K562 (cell line): Measurements from ENCODE around the gene OLFM3. TPM values are rescaled to one million over a fixed set of nuclear protein-coding genes. Genes with fewer than 3 reads are reported as not detected.

Source experiments
- ATAC-seq: fragments of 200-7000 bp; cut with Tn5 transposase; 3 replicates; pipeline ENCODE4 v1.9.1; 2020; ENCODE audit warnings: moderate library complexity
- BruUV-seq: library from RNA; stranded (reverse); fragments of 400-500 nt; replicated peaks from 2 replicates; lab custom pipeline; 2021; lab: Mats Ljungman, UMichigan
- CTCF ChIA-PET: fragments of 300-600 bp; formaldehyde crosslinking; extraction: SDS; loops from one replicate; lab custom pipeline; 2021; ENCODE audit warnings: low intra/inter-chr PET ratio; lab: Yijun Ruan, JAX
- POLR2A ChIA-PET: fragments of 300-600, 350-650 bp; sonication (Branson Sonifier 250); formaldehyde crosslinking; extraction: SDS; loops from one replicate; lab custom pipeline; 2021; ENCODE audit warnings: antibody characterized with exemption, inconsistent platforms; lab: Yijun Ruan, JAX
- DNase-seq, 4 experiments: peaks; one replicate each; pipeline versions ENCODE4 v3.0.0 to v3.0.0-alpha.2; 2011 to 2018; ENCODE audit warnings: low spot score in 3 of 4, mixed read lengths in 3 of 4; ENCODE audit errors: extremely low read depth in 1 of 4
- FAIRE-seq: peaks from 2 replicates; lab custom pipeline; 2011; peaks lifted over from hg19 to GRCh38; lab: Jason Lieb, UNC
- H2AFZ ChIP-seq: 2 replicates; pipeline ENCODE4 v1.6.0; 2011; ENCODE audit warnings: low read depth, low read length, control low read depth, inconsistent platforms
- H3K27ac ChIP-seq: fragments of 200-600 bp; 3 replicates; pipeline ENCODE4 v1.8.0; 2011; ENCODE audit warnings: low read depth, mild to moderate bottlenecking, control low read depth, inconsistent platforms, low read length, moderate library complexity, mixed read lengths; ENCODE audit errors: extremely low read depth
- H3K27me3 ChIP-seq, 2 experiments: fragments of 300-600 bp in 1 of 2; 2 replicates in 1 of 2; 3 replicates in 1 of 2; pipeline versions ENCODE4 v1.6.0 to v1.8.0; 2011; ENCODE audit warnings: inconsistent platforms in 2 of 2, low read length in 2 of 2, mild to moderate bottlenecking in 1 of 2, mixed read lengths in 1 of 2, moderate library complexity in 1 of 2; ENCODE audit not compliant: control insufficient read depth in 2 of 2, insufficient read depth in 2 of 2
- H3K36me3 ChIP-seq: fragments of 300-600 bp; 3 replicates; pipeline ENCODE4 v1.8.0; 2011; ENCODE audit warnings: mild to moderate bottlenecking, low read length, inconsistent platforms; ENCODE audit not compliant: control insufficient read depth, insufficient read depth
- H3K4me1 ChIP-seq, 2 experiments: fragments of 200-600 bp in 1 of 2; replicated peaks in 1 of 2; 2 replicates in 1 of 2; 3 replicates in 1 of 2; pipeline versions ENCODE4 v1.5.1 to v1.8.0; 2011; ENCODE audit warnings: inconsistent platforms in 2 of 2, low read length in 2 of 2, mild to moderate bottlenecking in 1 of 2, mixed read lengths in 1 of 2, moderate library complexity in 1 of 2; ENCODE audit not compliant: control insufficient read depth in 2 of 2, insufficient read depth in 2 of 2
- H3K4me2 ChIP-seq: 2 replicates; pipeline ENCODE4 v1.6.1; 2011; ENCODE audit warnings: low read length, control low read depth, inconsistent platforms, mixed read lengths; ENCODE audit not compliant: insufficient read depth
- H3K4me3 ChIP-seq: fragments of 200-600 bp; sonication (generic), shearing (Covaris generic); 2 replicates; pipeline ENCODE4 v1.5.1; 2016; ENCODE audit warnings: control low read depth, inconsistent platforms
- H3K79me2 ChIP-seq: fragments of 200-600 bp; 3 replicates; pipeline ENCODE4 v1.8.0; 2011; ENCODE audit warnings: low read length, inconsistent platforms; ENCODE audit not compliant: control insufficient read depth, insufficient read depth
- H3K9ac ChIP-seq, 2 experiments: 2 replicates each; pipeline versions ENCODE4 v1.6.0 to v1.6.1; 2011; ENCODE audit warnings: low read depth in 2 of 2, low read length in 2 of 2, control low read depth in 1 of 2, inconsistent platforms in 1 of 2, mild to moderate bottlenecking in 1 of 2, mixed read lengths in 1 of 2; ENCODE audit not compliant: insufficient read depth in 1 of 2
- H3K9me1 ChIP-seq: one replicate; pipeline ENCODE4 v1.6.0; 2011; ENCODE audit warnings: inconsistent platforms, mild to moderate bottlenecking, low read length, moderate library complexity; ENCODE audit not compliant: control insufficient read depth, insufficient read depth
- H3K9me3 ChIP-seq: replicated peaks from 2 replicates; pipeline ENCODE4 v1.5.1; 2011; ENCODE audit warnings: low read depth, low read length, inconsistent platforms; ENCODE audit not compliant: control insufficient read depth, insufficient read depth
- H4K20me1 ChIP-seq: replicated peaks from 2 replicates; pipeline ENCODE4 v1.6.1; 2011; ENCODE audit warnings: low read length, inconsistent platforms, mixed read lengths; ENCODE audit not compliant: control insufficient read depth, insufficient read depth
- ATF6 ChIP-seq: sonication (generic); formaldehyde crosslinking; IDR thresholded peaks from 2 replicates; pipeline ENCODE4 v1.4.0; 2020; ENCODE audit warnings: mild to moderate bottlenecking, missing genetic modification reagents
- CBFA2T3 ChIP-seq: fragments of 450-650 bp; IDR thresholded peaks from 2 replicates; pipeline ENCODE4 v1.6.1; 2017
- CSDE1 ChIP-seq, 2 experiments: fragments of 450-650 bp; IDR thresholded peaks; 2 replicates each; pipeline ENCODE4 v1.6.1; 2016; ENCODE audit warnings: mild to moderate bottlenecking in 1 of 2
- ETV5 ChIP-seq: sonication (generic); formaldehyde crosslinking; IDR thresholded peaks from 2 replicates; pipeline ENCODE4 v1.4.0; 2020; ENCODE audit warnings: low read depth, mild to moderate bottlenecking, missing genetic modification reagents
- GABPB2 ChIP-seq: fragments of 250-450 bp; sonication (Bioruptor Pico); conservative IDR thresholded peaks from 2 replicates; pipeline ENCODE4 v1.5.1; 2021; ENCODE audit warnings: mild to moderate bottlenecking
- HCFC1 ChIP-seq: IDR thresholded peaks from 2 replicates; pipeline ENCODE4 v1.6.1; 2012; ENCODE audit warnings: low read depth, low read length, improper control_type of control experiment
- HEY1 ChIP-seq: fragments of 250-450 bp; sonication (Bioruptor Pico); IDR thresholded peaks from 2 replicates; pipeline ENCODE4 v1.5.0; 2020; ENCODE audit warnings: mild to moderate bottlenecking, moderate library complexity, borderline replicate concordance
- NFE2L1 ChIP-seq: fragments of 450-650 bp; IDR thresholded peaks from 2 replicates; pipeline ENCODE4 v1.6.1; 2016; ENCODE audit warnings: missing genetic modification characterization, low read depth, mild to moderate bottlenecking, missing compliant biosample characterization, moderate library complexity, borderline replicate concordance
- POLR2A ChIP-seq: fragments of 450-650 bp; conservative IDR thresholded peaks from 2 replicates; pipeline ENCODE4 v1.6.1; 2016
- RNF2 ChIP-seq: sonication (generic); IDR thresholded peaks from 2 replicates; pipeline ENCODE4 v1.6.1; 2016
- TEAD4 ChIP-seq, 2 experiments: sonication (generic) in 1 of 2; formaldehyde crosslinking in 1 of 2; IDR thresholded peaks; 2 replicates each; pipeline versions ENCODE4 v1.6.1 to v1.8.0; 2012 to 2022; ENCODE audit warnings: borderline replicate concordance in 1 of 2, inconsistent platforms in 1 of 2, low read length in 1 of 2, mild to moderate bottlenecking in 1 of 2, missing genetic modification reagents in 1 of 2
- TFAP4 ChIP-seq: sonication (generic); formaldehyde crosslinking; IDR thresholded peaks from 2 replicates; pipeline ENCODE4 v1.8.0; 2022; ENCODE audit warnings: missing genetic modification reagents, mild to moderate bottlenecking, moderate library complexity, borderline replicate concordance
- ZNF143 ChIP-seq: sonication (generic); formaldehyde crosslinking; IDR thresholded peaks from 2 replicates; pipeline ENCODE4 v1.9.0; 2022; ENCODE audit warnings: mild to moderate bottlenecking, missing genetic modification reagents
- ZNF41 ChIP-seq: fragments of 250-450 bp; sonication (Bioruptor Pico); conservative IDR thresholded peaks from 2 replicates; pipeline ENCODE4 v1.4.0; 2020; ENCODE audit warnings: mild to moderate bottlenecking
- WGBS: fragments of 100-300 bp; shearing (Covaris generic); methylation state at CpG from one replicate; pipeline ENCODE4 v1.1.6; 2016; ENCODE audit warnings: low coverage, mixed read lengths; ENCODE audit not compliant: insufficient coverage; ENCODE audit errors: missing lambda C conversion rate; 5-methylcytosine and 5-hydroxymethylcytosine counted together
- in situ Hi-C: fragments of 300-500 bp; cut with MboI; formaldehyde crosslinking; loops from 4 replicates; pipeline ENCODE4 v1.15.0; 2018; ENCODE audit warnings: inconsistent platforms, mixed read lengths
- intact Hi-C: fragments of 100-400 bp; cut with micrococcal nuclease; formaldehyde crosslinking; loops from 2 replicates; pipeline ENCODE4 v1.14.2; 2022
- polyA plus RNA-seq, 8 experiments: library from polyadenylated mRNA; depleted of rRNA in 4 of 8; stranded (reverse) in 5 of 8; unstranded in 3 of 8; fragments of >200 nt; fragmentation: Nextera tagmentation in 2 of 8; fragmentation: Illumina TruSeq in 1 of 8; extraction: Ambion mirVana in 2 of 8; extraction: Trizol in 1 of 8; gene quantifications; 2 replicates each; pipeline versions ENCODE4 v1.2.1 to v1.2.3, GENCODE V29; 2011 to 2014; ENCODE audit warnings: inconsistent platforms in 1 of 8, missing spikeins in 1 of 8
- total RNA-seq, 7 experiments: library from RNA; depleted of rRNA in 6 of 7; stranded (reverse); fragments of >200 nt in 6 of 7; fragmentation: Illumina TruSeq in 2 of 7; extraction: Trizol in 2 of 7; gene quantifications; 2 replicates each; pipeline versions ENCODE4 v1.2.1 to v1.2.3, GENCODE V29; 2011 to 2021; ENCODE audit warnings: low replicate concordance in 1 of 7

OLFM3 gene
- total and polyA plus RNA-seq, 9 of the 15 experiments (the other 6 are each of a cell fraction or from before 2014, with no cell fraction given), result 0.07 TPM; not detected in 8

- BruUV-seq, result no TSS peak
- ChIA-PET CTCF (no interaction called here), POLR2A (no interaction called here)
- TF ChIP-seq ATF6 (CRISPR knock-in tag), result no peak
- TF ChIP-seq RNF2, result no peak
- no peak for TF ChIP-seq TEAD4 (IDR thresholded peaks at IDR 0.05; ENCODE audit: low read length)
- no peak for TF ChIP-seq TEAD4 (CRISPR knock-in tag; IDR thresholded peaks at IDR 0.05; ENCODE audit: borderline replicate concordance)
- TF ChIP-seq ETV5 (CRISPR knock-in tag), result no peak
- TF ChIP-seq TFAP4, result no peak
- no peak for TF ChIP-seq HEY1 (CRISPR knock-in tag)
- TF ChIP-seq POLR2A, result no peak
- TF ChIP-seq HCFC1, result no peak
- TF ChIP-seq ZNF41 (CRISPR knock-in tag), result no peak
- TF ChIP-seq CBFA2T3, result no peak
- no peak for TF ChIP-seq GABPB2 (CRISPR knock-in tag)
- TF ChIP-seq CSDE1 (IDR thresholded peaks at IDR 0.05), result no peak
- TF ChIP-seq ZNF143 (CRISPR knock-in tag), result no peak
- TF ChIP-seq NFE2L1 (tag), result no peak
- H3K79me2 ChIP-seq, result no peaks in the 10 kb centered on the region
- H3K36me3 ChIP-seq, result no peaks in the 10 kb centered on the region
- no peaks in the 10 kb centered on the region for H4K20me1 ChIP-seq
- no peak overlapping the region for H3K4me3 ChIP-seq
- no peak overlapping the region for H3K9ac ChIP-seq
- DNase-seq (no peak), FAIRE-seq (no peak), ATAC-seq (no peak)
- H3K9me3 ChIP-seq, result 0 out of 2 replicates have a peak, but pooled peaks cover 2% of the 10 kb centered on the region
- 6% methylated on average over 1 of the region's 1 CpG for WGBS
- in situ Hi-C loops (no loop called here), intact Hi-C loops (no loop called here)
- no peak overlapping the region for H3K4me2 ChIP-seq
- H3K4me1 ChIP-seq, result no peaks in the 10 kb centered on the region
- H3K9me1 ChIP-seq, result no peaks in the 10 kb centered on the region
- H3K27me3 ChIP-seq, result no peaks in the 10 kb centered on the region
- no peak overlapping the region for H2AFZ ChIP-seq
- no peak overlapping the region for H3K27ac ChIP-seq
Observed at GRCh38 chr1:101849356-101849755, 147.4 kb downstream of the OLFM3 start.
